ENCODE results near the gene DEFB108B. TPM values are rescaled to one million over a fixed set of nuclear protein-coding genes. Genes with fewer than 3 reads are reported as not detected.
"Not testable (repeated sequence)": the region's sequence is repeated elsewhere in the genome, so short reads cannot be mapped to it uniquely, and the experiment has no call there.

The DEFB108B gene
- total RNA-seq, 2 donors from 2014 or later = not detected

- H3K27me3 Mint-ChIP-seq; H3K4me1 Mint-ChIP-seq (ENCODE audit: low read depth in 2 of 2); H3K36me3 Mint-ChIP-seq; H3K27ac Mint-ChIP-seq; H3K4me3 Mint-ChIP-seq; H3K9me3 Mint-ChIP-seq; ATAC-seq: not testable (repeated sequence)
- DNase-seq (ENCODE audit: low spot score) = peak; percentile 78
Measured at GRCh38 chr11:71800335-71800953, 32.6 kb upstream of the DEFB108B start.

- H3K36me3 Mint-ChIP-seq; H3K4me3 Mint-ChIP-seq; H3K27me3 Mint-ChIP-seq; H3K27ac Mint-ChIP-seq; ATAC-seq; H3K9me3 Mint-ChIP-seq; H3K4me1 Mint-ChIP-seq (ENCODE audit: low read depth in 2 of 2); DNase-seq (ENCODE audit: low spot score): not testable (repeated sequence)
Measured at GRCh38 chr11:71801026-71801425, 32.0 kb upstream of the DEFB108B start.

GRCh38 chr11:71802874-71803273 lies 30.1 kb upstream of the DEFB108B start:
- not testable (repeated sequence) for DNase-seq (ENCODE audit: low spot score); H3K27me3 Mint-ChIP-seq; H3K27ac Mint-ChIP-seq; H3K9me3 Mint-ChIP-seq; H3K36me3 Mint-ChIP-seq; H3K4me1 Mint-ChIP-seq (ENCODE audit: low read depth in 2 of 2); H3K4me3 Mint-ChIP-seq; ATAC-seq

GRCh38 chr11:71804158-71804947 lies 28.6 kb upstream of the DEFB108B start:
- H3K4me1 Mint-ChIP-seq (ENCODE audit: low read depth in 2 of 2); DNase-seq (ENCODE audit: low spot score); H3K27ac Mint-ChIP-seq; H3K27me3 Mint-ChIP-seq; H3K9me3 Mint-ChIP-seq; ATAC-seq; H3K36me3 Mint-ChIP-seq; H3K4me3 Mint-ChIP-seq: not testable (repeated sequence)

- H3K27me3 Mint-ChIP-seq, ATAC-seq: not testable (repeated sequence)
- H3K4me3 Mint-ChIP-seq = peak overlapping the region; percentile 88
Measured at GRCh38 chr11:71812529-71812928, 20.5 kb upstream of the DEFB108B start.

GRCh38 chr11:71813481-71814355 lies 19.3 kb upstream of the DEFB108B start:
- Mint-ChIP-seq H3K27ac (peak overlapping the region; percentile 15 to 76), H3K4me3 (peak overlapping the region; percentile 74)
- H3K27me3 Mint-ChIP-seq; H3K36me3 Mint-ChIP-seq; H3K4me1 Mint-ChIP-seq (ENCODE audit: low read depth in 2 of 2); H3K9me3 Mint-ChIP-seq: not testable (repeated sequence)
- DNase-seq (ENCODE audit: low spot score) (peak; percentile 82), ATAC-seq (peak; percentile 85 to 94)

More at GRCh38 chr11:71812529-71812928, 20.5 kb upstream of the DEFB108B start:
- not testable (repeated sequence) for H3K4me1 Mint-ChIP-seq (ENCODE audit: low read depth in 2 of 2); H3K36me3 Mint-ChIP-seq; H3K9me3 Mint-ChIP-seq; DNase-seq (ENCODE audit: low spot score)
- peak overlapping the region; percentile 61 to 80 for H3K27ac Mint-ChIP-seq

GRCh38 chr11:71821539-71821938 lies 11.5 kb upstream of the DEFB108B start:
- ATAC-seq; H3K36me3 Mint-ChIP-seq; H3K4me1 Mint-ChIP-seq (ENCODE audit: low read depth in 2 of 2); H3K4me3 Mint-ChIP-seq; DNase-seq (ENCODE audit: low spot score); H3K27me3 Mint-ChIP-seq; H3K27ac Mint-ChIP-seq; H3K9me3 Mint-ChIP-seq: not testable (repeated sequence)

GRCh38 chr11:71829247-71829646 lies 3.8 kb upstream of the DEFB108B start:
- H3K9me3 Mint-ChIP-seq; ATAC-seq; H3K27me3 Mint-ChIP-seq; H3K4me1 Mint-ChIP-seq (ENCODE audit: low read depth in 2 of 2); H3K4me3 Mint-ChIP-seq; H3K36me3 Mint-ChIP-seq; H3K27ac Mint-ChIP-seq; DNase-seq (ENCODE audit: low spot score): not testable (repeated sequence)

GRCh38 chr11:71829686-71830085 lies 3.3 kb upstream of the DEFB108B start:
- DNase-seq (ENCODE audit: low spot score); ATAC-seq; H3K27ac Mint-ChIP-seq; H3K36me3 Mint-ChIP-seq; H3K9me3 Mint-ChIP-seq; H3K4me3 Mint-ChIP-seq; H3K27me3 Mint-ChIP-seq; H3K4me1 Mint-ChIP-seq (ENCODE audit: low read depth in 2 of 2): not testable (repeated sequence)

GRCh38 chr11:71842720-71843119 lies 9.7 kb downstream of the DEFB108B start:
- not testable (repeated sequence) for H3K4me1 Mint-ChIP-seq (ENCODE audit: low read depth in 2 of 2); H3K9me3 Mint-ChIP-seq; H3K27ac Mint-ChIP-seq; ATAC-seq; DNase-seq (ENCODE audit: low spot score); H3K36me3 Mint-ChIP-seq; H3K4me3 Mint-ChIP-seq
- peaks cover 8 to 19% of the 10 kb centered on the region in 2 donors for H3K27me3 Mint-ChIP-seq

GRCh38 chr11:71843355-71843754 lies 10.4 kb downstream of the DEFB108B start:
- not testable (repeated sequence) for H3K9me3 Mint-ChIP-seq; H3K27ac Mint-ChIP-seq; H3K4me3 Mint-ChIP-seq; ATAC-seq; H3K4me1 Mint-ChIP-seq (ENCODE audit: low read depth in 2 of 2); H3K36me3 Mint-ChIP-seq; DNase-seq (ENCODE audit: low spot score)
- peaks cover 13 to 25% of the 10 kb centered on the region in 2 donors for H3K27me3 Mint-ChIP-seq

- H3K9me3 Mint-ChIP-seq = peaks cover 7% of the 10 kb centered on the region
- H3K27me3 Mint-ChIP-seq = peaks cover 13 to 25% of the 10 kb centered on the region in 2 donors
- DNase-seq (ENCODE audit: low spot score) (no peak), ATAC-seq (no peak)
- H3K27ac Mint-ChIP-seq = no peak overlapping the region
- peaks cover 10% of the 10 kb centered on the region for H3K36me3 Mint-ChIP-seq
- no peaks in the 10 kb centered on the region for H3K4me1 Mint-ChIP-seq (ENCODE audit: low read depth in 2 of 2)
- H3K4me3 Mint-ChIP-seq = no peak overlapping the region
Measured at GRCh38 chr11:71843858-71844257, 10.9 kb downstream of the DEFB108B start.

GRCh38 chr11:71853895-71854294 lies 20.9 kb downstream of the DEFB108B start:
- H3K4me1 Mint-ChIP-seq (ENCODE audit: low read depth in 2 of 2); H3K27ac Mint-ChIP-seq; H3K27me3 Mint-ChIP-seq; H3K9me3 Mint-ChIP-seq; H3K4me3 Mint-ChIP-seq; ATAC-seq; DNase-seq (ENCODE audit: low spot score): not testable (repeated sequence)
- H3K36me3 Mint-ChIP-seq = peaks cover 15% of the 10 kb centered on the region

- not testable (repeated sequence) for DNase-seq (ENCODE audit: low spot score); H3K27me3 Mint-ChIP-seq; H3K4me3 Mint-ChIP-seq; H3K9me3 Mint-ChIP-seq; ATAC-seq; H3K4me1 Mint-ChIP-seq (ENCODE audit: low read depth in 2 of 2); H3K27ac Mint-ChIP-seq; H3K36me3 Mint-ChIP-seq
Measured at GRCh38 chr11:71855880-71856279, 22.9 kb downstream of the DEFB108B start.
